ELF-1 (cell line): Measurements from ENCODE around the gene NMNAT2.
"Not testable (repeated sequence)": the region's sequence is repeated elsewhere in the genome, so short reads cannot be mapped to it uniquely, and the experiment has no call there.

Experiments
- DNase-seq: peaks from one replicate; pipeline ENCODE4 v3.0.0-alpha.2; 2016; ENCODE audit warnings: low read depth, low spot score

Gene NMNAT2

GRCh38 chr1:183418696-183419095, 516 bp upstream of the NMNAT2 start:
- DNase-seq: no peak

GRCh38 chr1:183416850-183417771, 1.1 kb downstream of the NMNAT2 start:
- DNase-seq: peak; percentile 88

- DNase-seq: no peak
Observed at GRCh38 chr1:183414365-183414764, 3.8 kb downstream of the NMNAT2 start.

GRCh38 chr1:183411091-183411490, 7.1 kb downstream of the NMNAT2 start:
- no peak for DNase-seq

GRCh38 chr1:183407961-183408360, 10.2 kb downstream of the NMNAT2 start:
- DNase-seq: no peak

GRCh38 chr1:183407474-183407873, 10.7 kb downstream of the NMNAT2 start:
- no peak for DNase-seq

- DNase-seq: no peak
Observed at GRCh38 chr1:183404476-183404875, 13.7 kb downstream of the NMNAT2 start.

- no peak for DNase-seq
Observed at GRCh38 chr1:183403498-183403897, 14.7 kb downstream of the NMNAT2 start.

- DNase-seq: not testable (repeated sequence)
Observed at GRCh38 chr1:183401565-183401964, 16.6 kb downstream of the NMNAT2 start.

GRCh38 chr1:183394435-183394834, 23.7 kb downstream of the NMNAT2 start:
- no peak for DNase-seq

- DNase-seq: no peak
Observed at GRCh38 chr1:183391863-183392262, 26.3 kb downstream of the NMNAT2 start.

- DNase-seq: no peak
Observed at GRCh38 chr1:183390561-183390960, 27.6 kb downstream of the NMNAT2 start.

- DNase-seq: no peak
Observed at GRCh38 chr1:183388735-183389134, 29.4 kb downstream of the NMNAT2 start.

- peak; percentile 76 for DNase-seq
Observed at GRCh38 chr1:183385340-183386144, 32.6 kb downstream of the NMNAT2 start.

- no peak for DNase-seq
Observed at GRCh38 chr1:183379951-183380350, 38.2 kb downstream of the NMNAT2 start.

GRCh38 chr1:183375381-183375780, 42.8 kb downstream of the NMNAT2 start:
- DNase-seq: no peak

GRCh38 chr1:183374825-183375224, 43.4 kb downstream of the NMNAT2 start:
- DNase-seq: peak; percentile 82

- no peak for DNase-seq
Observed at GRCh38 chr1:183372586-183373230, 45.5 kb downstream of the NMNAT2 start.

- peak; percentile 32 for DNase-seq
Observed at GRCh38 chr1:183370399-183371058, 47.7 kb downstream of the NMNAT2 start.

- DNase-seq: no peak
Observed at GRCh38 chr1:183368213-183369108, 49.7 kb downstream of the NMNAT2 start.
